ENCODE measurements around the gene CELA2B.

DNA sequence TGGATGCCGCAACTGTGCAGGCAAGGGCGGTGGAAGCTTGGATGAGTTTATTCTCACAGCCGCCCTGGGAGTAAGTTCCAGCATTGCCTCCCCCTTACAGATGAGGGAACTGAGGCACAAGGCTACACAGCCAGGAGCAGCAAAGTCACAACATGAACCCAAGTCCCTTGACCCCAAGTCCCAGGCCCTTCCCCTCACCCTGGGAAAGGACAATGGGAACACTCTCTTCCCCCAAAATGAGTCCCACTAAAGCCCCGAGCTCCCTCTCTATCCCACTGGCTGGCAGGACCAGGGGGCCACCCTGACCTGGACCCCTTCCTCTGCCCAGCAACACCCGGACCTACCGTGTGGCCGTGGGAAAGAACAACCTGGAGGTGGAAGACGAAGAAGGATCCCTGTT lies 33.8 kb upstream of the CELA2B start:
- TF ChIP-seq EP300 (IDR thresholded peaks at IDR 0.05) (no peak), POLR2A (IDR thresholded peaks at IDR 0.05; ENCODE audit: low read depth) (no peak), POLR2AphosphoS5 (IDR thresholded peaks at IDR 0.05) (no peak)
- TF ChIP-seq, protein P1, sequence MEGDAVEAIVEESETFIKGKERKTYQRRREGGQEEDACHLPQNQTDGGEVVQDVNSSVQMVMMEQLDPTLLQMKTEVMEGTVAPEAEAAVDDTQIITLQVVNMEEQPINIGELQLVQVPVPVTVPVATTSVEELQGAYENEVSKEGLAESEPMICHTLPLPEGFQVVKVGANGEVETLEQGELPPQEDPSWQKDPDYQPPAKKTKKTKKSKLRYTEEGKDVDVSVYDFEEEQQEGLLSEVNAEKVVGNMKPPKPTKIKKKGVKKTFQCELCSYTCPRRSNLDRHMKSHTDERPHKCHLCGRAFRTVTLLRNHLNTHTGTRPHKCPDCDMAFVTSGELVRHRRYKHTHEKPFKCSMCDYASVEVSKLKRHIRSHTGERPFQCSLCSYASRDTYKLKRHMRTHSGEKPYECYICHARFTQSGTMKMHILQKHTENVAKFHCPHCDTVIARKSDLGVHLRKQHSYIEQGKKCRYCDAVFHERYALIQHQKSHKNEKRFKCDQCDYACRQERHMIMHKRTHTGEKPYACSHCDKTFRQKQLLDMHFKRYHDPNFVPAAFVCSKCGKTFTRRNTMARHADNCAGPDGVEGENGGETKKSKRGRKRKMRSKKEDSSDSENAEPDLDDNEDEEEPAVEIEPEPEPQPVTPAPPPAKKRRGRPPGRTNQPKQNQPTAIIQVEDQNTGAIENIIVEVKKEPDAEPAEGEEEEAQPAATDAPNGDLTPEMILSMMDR (IDR thresholded peaks at IDR 0.05) = no peak

Measured in esophagus muscularis mucosa (tissue), 4 donors.